Measurements from ENCODE around the gene ARHGAP42.

ARHGAP42 gene

DNA sequence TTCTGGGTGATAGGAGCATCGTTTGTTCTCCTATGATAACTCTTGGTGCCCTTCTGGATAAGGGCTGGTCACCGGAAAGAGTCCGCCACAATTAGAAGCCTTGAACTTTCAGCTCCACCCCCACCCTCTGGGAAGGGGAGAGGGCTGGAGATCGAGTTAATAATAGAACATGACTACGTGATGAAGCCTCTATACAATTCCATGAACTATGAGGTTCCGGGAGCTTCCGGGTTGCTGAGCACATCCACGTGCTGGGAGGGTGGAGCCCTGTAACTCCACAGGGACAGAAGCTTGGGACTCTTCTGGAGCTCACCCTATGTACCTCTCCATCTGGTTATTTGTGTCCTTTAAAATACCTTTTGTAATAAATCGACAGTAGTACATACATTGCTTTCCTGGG is 40.3 kb downstream of the ARHGAP42 start:
- no peak for DNase-seq (ENCODE audit: low read depth)

DNA sequence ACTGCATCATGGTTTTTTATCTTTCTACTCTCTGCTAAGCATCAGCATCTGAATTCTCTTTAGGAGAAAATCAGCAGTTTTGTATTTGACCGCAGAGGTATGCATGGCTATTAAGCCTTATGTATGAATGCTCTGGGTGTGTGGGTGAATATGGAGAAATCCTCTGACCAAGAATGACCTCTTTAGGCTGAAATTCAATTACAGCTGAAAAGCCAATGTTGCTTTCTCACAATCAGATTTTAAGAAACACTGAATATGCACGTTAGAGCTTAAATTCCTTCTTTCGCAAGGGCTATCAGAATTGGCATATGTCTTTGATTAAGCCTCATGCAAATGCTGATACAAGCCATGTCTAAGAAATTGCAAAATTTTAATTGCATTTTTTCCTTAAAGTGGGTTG is 43.2 kb downstream of the ARHGAP42 start:
- no peak for DNase-seq (ENCODE audit: low read depth)

DNA sequence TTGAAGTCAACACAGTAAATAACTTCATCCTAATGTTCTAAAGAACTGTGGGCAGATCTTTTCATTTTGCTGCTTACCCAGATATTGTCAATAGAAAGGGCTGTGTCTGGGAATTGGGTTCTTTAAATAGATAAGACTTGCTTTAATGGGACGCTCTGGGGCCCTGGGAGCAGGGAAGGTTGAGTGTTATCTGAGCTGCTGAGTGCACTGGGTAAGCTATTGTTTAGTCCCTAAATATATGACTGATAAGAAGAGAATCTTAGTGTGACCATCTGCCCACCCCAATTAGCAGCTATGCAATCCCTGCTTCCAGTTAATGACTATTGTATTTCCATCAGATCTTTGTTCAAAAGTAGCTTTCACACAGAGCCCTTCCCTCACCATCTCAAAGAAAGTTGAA is 44.4 kb downstream of the ARHGAP42 start:
- no peak for DNase-seq (ENCODE audit: low read depth)

DNA sequence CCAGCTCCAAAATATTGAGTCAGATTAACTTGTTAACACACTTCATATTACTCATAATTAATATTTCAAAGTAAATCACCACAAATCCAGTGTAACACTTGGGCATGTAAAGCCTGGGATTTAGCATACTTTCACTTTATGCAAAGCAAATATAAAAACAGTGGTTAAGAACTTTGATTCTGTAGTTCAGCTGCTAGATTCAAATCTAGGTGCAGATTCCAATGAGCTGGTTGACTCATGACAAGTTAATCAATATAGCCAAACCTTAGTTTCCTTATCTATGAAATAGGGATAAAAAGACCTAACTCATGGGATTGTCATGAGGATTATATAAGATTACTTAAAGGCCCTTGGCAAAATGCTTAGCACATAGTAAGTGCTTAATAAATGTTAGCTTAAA is 45.9 kb downstream of the ARHGAP42 start:
- DNase-seq (ENCODE audit: low read depth), result no peak

DNA sequence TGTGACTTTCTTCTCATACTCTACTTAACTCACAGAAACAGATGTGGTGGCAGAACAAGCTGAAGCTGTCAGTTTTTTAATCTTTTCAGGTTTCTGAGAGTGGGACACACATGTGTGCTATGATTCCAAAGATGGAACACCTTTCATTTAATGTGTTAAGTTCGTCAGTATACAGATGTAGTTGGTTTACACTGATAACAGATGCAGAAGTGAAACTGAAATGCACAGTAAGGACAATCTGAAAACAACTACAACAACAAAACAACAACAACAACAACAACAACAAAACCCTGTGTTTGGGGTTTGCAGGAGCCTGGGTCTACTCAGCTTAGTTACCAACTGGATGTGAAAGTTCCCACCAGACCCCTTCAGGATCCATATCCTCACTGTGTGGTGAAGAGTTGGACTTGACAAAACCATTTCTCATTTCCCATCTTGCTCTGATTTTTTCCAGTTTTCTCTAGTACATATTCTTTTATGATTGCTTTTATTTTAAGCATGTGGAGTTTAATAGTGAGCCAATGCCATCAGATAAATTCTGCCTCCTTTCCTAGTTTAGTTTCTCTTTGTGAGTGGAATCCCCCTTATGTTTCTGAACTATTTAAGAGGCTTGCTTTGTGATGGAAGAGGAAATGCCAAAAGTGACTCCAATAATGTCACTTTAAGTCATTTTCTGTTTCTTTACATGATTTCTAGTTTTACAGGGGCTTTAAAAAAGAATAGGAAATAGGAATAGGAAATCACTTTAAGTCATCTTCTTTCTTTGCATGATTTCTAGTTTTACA is 47.8 kb downstream of the ARHGAP42 start:
- no peak for DNase-seq (ENCODE audit: low read depth)

DNA sequence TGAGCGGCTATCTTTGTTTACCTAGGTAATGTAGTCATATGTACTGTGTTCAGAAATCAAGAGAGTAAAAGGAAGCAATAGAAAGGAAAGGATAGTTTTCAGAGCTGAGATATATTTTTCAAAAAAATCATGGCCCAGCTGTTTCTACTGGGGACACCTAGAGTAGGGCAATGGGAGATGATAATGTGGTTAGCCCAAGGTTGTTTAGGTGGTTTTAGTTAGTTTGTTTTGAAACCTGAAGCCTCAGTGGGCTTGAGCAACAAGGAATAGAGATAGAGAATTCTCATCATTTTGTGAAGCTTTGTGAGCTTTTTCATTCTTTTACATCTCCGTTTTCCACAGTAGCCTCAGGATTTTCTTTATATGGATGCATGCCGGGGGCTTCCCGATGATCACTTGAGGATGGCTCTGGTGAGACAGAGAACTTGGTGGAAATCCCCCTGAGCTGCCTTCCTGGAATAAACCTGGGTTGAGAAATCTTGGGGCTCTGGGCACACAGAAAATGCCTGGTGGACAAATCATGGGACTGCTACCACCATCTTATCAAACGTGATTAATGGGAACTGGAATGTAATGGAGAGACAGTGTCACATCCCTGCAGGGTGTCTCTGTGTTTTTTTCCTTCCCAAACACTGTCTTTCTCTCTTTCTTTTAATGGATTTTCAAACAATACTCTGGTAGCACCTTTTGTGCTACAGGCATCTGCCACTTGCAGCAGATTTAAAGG is 49.0 kb downstream of the ARHGAP42 start:
- peak; percentile 19 for DNase-seq (ENCODE audit: low read depth)

DNA sequence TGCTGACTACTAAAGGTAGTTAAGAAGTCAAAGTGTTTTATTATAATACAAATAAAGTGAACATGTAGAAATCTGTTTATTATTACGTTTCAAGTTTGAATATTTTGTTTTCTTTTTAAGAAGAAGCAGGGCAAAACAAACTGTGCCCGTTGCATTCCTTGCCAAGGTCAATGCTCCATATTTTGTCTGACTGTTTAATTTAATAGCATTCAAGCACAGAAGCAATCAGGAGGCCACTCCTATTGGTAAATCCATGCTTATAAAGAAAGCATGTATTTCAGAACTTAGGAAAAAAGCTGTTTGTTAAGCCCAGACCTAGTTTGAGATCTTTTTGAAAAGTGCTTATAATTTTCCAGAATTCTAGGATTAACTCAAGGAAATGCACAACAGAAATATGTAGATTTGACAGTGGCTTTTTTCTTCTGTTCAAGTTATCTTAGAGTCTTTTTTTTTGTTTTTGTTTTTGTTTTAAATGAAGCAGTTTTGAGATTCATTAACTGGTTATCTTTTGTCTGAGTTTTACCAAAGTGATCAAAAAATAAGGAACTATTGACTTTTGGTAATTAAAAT is 51.7 kb downstream of the ARHGAP42 start:
- no peak for DNase-seq (ENCODE audit: low read depth)

DNA sequence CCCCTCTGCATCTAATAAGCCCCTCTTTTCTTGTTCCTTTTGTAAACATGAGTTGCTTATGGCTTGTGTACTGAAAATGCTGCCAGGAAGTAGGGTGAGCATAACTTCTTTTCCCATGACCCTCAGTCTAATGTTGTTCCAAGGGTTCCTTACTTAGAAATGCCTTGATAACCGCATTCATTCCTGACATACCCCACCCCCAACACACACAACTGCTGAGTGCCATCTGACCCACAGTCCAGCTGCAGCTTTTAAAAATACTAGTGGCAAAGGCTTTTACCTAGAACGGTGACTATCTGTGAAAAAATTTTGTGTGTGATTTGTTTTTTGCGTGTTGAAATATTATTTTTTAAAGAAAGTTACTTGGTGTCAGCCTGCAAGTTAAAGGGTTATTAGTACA is 52.6 kb downstream of the ARHGAP42 start:
- peak; percentile 84 for DNase-seq (ENCODE audit: low read depth)

DNA sequence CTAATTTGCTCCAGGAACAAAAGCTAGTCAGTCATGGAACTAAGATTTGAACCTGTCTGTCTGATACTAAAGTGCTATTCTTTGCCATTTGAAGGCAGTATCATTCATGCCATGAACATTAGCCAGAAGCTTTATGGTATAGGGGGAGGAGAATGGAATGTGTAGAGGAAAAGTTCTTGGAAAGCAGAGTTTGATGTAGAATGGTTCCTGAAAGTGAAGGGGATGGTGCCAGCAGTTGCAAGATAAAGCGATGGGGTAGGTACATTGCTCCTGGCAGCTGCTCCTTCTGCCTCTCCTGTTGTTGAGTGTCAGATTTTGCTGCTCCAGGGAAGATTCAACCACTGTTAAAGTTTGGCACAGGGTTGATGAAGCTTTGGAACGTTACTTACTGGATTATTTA is 53.4 kb downstream of the ARHGAP42 start:
- DNase-seq (ENCODE audit: low read depth), result peak; percentile 17

DNA sequence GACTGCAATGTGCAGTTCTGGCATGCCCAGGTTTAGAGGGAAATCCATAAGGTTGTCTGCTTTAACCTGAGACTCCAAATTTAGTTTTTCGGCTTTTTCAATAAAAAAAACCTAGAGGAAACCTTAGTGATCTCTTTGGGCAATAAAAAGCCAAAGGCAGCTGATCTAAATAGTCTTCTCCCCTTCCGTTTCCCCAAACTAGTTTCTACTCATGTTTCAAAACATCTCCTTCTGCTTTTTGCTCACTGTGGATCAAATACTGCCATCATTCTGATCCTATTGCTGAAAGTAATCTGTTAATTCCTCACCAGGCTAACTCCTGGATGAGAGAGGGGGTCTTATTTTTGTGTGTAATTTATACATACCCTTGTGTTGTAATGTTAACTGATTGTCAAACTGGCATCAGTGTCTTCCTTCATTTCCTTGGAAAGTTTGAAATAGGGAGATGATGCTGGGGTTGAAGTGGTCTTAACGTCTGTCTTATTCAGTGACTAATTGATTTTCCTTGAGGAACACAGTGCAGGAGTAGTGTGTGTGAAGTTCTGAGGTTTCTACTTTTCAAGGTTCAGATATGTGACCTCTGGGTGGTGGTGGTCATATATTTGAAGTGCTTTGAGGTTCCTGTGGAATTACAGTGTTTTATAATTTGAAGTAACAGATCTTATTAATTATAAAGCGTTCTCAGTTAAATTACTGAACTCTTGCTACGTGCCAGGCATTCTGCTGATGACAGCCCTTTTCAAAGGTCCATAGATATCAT is 55.0 kb downstream of the ARHGAP42 start:
- DNase-seq (ENCODE audit: low read depth), result no peak

DNA sequence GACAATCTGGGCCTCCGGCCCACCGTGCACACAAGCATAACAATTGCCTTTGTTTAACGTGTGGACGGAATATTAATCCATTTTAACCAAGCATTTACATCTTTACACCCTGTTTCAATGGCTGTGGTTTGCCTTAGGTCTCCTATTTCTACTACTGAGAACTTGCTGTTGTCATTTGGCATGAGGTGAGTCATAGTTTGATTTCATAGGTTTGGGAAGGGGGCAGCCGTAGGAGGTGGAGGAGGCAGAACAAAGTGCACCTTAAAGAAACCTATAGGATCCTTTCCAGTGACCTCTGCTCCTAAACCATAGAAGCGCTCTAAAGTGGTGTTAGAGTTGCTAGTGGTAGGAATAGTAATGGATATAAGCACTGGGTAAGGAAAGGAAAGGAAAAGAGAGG is 59.4 kb downstream of the ARHGAP42 start:
- DNase-seq (ENCODE audit: low read depth), result no peak

DNA sequence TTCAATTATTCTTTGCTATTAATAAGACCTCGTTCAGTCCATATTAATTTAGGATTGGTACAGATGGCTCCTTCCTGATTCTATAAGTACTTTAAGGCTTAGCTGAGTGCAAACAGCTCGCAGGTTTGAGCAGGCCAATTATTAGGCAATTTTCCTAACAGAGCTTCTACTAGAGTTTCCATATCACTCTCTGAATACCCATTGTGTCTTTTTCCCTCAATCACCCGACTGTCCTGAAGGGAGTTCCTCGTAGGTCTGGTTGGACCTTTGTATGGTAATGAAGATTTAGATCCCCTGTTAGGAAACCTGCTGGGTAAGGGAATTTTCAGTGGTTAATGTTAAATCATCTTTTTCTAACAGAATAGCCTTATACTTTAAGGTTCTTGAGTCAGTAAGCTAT is 61.1 kb downstream of the ARHGAP42 start:
- DNase-seq (ENCODE audit: low read depth), result no peak

DNA sequence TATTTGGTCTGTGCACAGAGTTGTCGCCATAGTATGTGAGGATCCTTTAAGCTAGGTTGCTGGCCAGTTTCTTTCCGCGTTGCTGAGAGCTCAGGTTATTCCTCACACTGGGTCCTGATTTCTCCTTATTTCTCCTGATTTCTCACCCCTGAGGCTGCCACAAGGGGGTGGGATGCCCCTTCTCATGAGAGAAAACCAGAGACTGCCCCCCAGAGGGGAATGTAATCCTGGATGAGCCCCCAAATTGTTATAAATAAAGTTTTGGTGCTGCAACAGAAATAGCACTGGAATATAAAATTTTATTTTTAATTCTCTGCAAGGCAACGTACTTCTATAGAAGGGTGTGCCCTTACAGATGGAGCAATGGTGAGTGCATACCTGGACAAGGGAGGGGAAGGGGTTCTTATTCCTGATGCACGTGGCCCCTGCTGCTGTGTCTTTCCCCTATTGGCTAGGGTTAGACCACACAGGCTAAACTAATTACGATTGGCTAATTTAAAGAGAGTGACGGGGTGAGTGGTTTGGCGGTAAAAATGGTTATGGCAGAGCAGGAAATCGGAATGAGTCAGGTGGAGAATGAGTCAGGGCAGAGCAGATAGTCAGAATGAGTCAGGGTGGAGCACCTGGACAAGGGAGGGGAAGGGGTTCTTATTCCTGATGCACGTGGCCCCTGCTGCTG is 62.9 kb downstream of the ARHGAP42 start:
- DNase-seq (ENCODE audit: low read depth), result peak; percentile 22

DNA sequence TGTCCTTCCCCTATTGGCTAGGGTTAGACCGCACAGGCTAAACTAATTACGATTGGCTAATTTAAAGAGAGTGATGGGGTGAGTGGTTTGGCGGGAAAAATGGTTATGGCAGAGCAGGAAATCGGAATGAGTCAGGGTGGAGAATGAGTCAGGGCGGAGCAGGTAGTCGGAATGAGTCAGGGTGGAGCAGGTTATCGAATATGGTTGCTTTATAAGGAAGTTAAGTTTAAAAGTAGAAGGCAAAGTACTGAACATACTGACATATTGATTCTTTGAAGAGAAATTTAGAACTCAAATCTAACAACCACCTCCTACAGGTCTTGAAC is 63.4 kb downstream of the ARHGAP42 start:
- DNase-seq (ENCODE audit: low read depth), result peak; percentile 8

DNA sequence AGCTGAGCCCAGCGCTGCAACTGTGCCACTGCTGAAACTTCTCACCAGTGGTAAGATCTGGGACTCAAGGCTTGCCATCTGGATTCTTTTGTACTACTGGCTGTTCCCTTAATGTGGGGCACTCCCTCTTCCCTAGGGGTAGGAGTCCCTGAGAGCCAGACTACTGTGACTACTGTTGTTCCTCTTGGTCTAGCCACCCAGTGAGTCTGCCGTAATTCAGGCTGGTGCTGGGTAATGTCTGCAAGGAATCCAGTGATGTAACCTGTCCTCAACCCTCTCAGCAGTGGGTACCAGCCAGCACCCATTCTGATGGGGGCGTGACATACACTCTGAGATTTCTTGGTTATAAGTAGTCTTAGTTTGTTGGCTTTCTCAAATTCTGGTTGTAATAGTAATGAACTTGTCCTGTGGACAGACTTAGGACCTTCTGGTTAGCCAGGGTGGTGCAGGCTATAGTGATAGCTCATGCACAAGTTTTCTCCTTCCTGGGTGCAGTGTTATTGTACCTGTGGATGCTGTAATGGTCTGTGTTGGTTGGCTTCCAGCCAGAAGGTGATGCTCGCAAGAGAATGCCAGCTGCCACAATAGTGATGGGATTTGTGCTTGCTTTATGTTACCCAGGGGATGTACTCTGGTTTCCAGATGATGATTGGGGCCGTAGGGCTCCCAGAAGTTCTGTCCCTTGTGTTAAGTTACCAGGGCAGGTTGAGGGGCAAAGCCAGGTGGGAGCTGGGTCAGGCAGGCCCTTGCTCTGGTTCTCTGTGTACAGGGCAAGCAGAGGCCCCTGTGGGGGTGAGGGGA is 65.5 kb downstream of the ARHGAP42 start:
- DNase-seq (ENCODE audit: low read depth), result no peak

DNA sequence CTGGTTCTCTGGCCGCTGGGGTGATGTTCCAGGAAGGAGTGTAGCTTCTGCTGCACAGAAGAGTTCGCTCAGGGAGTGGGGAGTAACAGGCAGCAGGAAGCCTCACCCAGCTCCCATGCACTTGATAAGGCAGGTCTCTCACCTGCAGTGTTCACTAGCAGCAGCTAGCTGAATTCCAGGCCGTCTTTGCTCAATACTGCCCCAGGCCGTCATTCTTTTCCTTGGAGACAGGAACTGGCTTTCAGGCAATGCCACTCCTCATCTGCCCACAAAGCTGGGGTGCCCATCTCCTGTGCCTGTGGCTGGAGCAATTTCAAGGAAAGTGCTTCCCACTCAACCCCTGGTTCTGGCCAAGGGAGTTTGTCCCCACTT is 66.1 kb downstream of the ARHGAP42 start:
- no peak for DNase-seq (ENCODE audit: low read depth)

DNA sequence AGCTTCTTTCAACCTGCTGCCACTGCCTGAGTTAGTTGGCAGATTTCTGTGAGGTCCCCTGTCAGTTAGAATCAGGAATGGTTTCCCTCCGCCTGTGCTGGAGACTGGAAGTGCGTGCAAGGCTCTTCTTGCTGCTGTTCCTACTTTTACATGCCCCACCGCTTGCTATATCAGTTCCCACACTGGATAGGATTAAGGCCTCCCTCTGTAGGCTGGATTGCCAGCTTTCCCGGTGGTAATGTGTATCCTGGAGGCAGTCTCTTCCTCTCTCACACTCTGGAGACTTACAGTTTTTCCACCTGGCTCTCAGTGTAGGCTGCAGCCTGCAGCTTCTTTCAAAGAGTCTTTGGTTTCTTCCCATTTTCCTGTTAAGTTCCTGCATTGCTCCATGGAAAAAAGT is 66.5 kb downstream of the ARHGAP42 start:
- no peak for DNase-seq (ENCODE audit: low read depth)

DNA sequence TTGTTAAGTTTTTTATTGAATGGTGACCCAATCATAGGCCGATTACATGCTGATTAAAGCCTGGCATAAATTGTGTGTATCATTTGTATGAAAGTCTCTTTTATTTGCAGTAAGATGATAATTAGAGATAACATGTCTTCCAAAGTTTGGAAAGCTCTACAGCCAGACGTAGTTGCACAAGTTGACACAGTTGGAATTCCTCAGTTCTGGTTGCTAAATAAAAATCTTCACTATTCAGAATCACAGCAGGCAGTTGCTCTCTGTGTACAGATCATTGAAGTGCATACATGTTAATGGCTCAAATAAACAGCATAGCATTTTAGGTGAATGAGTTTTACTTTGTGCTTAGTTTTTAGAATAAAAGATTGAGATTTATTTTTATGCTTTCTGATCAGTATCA is 69.5 kb downstream of the ARHGAP42 start:
- DNase-seq (ENCODE audit: low read depth), result no peak

DNA sequence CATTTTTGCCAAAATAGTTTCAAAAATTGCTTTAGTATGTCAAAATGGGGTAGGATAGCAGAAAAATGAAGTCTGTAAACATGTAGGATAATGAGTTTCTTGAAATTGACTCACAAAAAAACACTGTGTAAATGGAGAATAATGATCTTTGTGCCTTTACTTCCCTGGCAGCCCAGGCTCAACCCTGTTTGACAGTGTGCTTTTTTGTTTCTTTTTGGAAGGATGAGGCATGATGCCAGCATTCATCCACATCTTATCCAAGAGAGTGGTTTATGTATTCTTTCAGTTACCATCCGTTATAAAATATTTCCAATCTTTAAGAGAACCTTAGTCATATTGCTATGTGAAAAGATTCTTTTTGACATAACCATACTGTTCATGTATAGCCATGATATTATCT is 70.6 kb downstream of the ARHGAP42 start:
- no peak for DNase-seq (ENCODE audit: low read depth)

DNA sequence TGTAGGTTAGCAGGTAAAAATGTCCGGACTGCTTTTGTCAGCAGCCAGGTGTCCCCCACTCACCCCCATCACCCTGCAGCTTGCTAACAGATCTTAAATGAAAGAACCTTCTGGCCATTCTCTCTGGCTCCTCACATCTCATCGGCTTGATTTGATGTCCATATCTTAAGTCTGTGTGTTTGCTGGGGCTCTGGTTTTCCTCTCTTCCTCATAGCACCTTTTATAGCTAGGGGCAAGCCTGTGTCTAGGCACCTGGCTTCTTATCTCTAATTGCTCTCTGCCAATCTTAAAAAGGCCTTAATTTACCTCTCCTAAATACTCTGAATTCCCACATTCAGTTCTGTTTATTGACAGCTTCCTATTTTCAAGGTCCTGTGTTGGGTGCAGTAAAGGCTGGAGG is 72.0 kb downstream of the ARHGAP42 start:
- no peak for DNase-seq (ENCODE audit: low read depth)

DNA sequence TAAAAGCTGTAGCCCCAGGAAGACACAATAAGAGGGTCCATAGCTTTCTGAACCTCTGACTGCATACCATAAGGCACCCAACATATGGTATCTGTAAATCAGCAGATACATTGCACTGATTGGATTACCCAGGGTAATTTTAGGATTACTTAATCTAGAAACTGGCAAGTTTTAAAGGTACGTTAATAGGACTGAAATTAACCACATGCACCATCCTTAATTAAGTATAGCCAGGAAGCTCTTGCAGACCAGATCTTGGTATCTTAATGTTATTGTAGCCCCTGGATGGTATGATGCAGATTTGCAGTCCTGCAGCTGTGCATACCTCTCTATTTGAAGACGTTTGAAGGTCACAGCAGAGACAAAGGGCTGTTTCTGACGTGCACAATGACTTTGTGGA is 72.8 kb downstream of the ARHGAP42 start:
- no peak for DNase-seq (ENCODE audit: low read depth)

Data from ELR (cell line).